ENCODE measurements around the gene P2RY4.

P2RY4 gene

GRCh38 chrX:70260104-70260503 lies at the start of gene P2RY4:
P2RY4 (minus strand) TSS chrX:70260204; CDS start chrX:70259624, 580 bp downstream.
- no peak for TF ChIP-seq CTCF (IDR thresholded peaks at IDR 0.05; ENCODE audit: extremely low read depth, missing control alignments)
- DNase-seq (ENCODE audit: low spot score): no peak

GRCh38 chrX:70301716-70302115 lies 41.7 kb upstream of the P2RY4 start:
- TF ChIP-seq CTCF (IDR thresholded peaks at IDR 0.05; ENCODE audit: extremely low read depth, missing control alignments): no peak
- no peak for DNase-seq (ENCODE audit: low spot score)

- no peak for TF ChIP-seq CTCF (IDR thresholded peaks at IDR 0.05; ENCODE audit: extremely low read depth, missing control alignments)
- DNase-seq (ENCODE audit: low spot score): no peak
These were observed 33.6 kb upstream of the P2RY4 start for GRCh38 chrX:70293621-70294020.

GRCh38 chrX:70292788-70293187 lies 32.8 kb upstream of the P2RY4 start:
- DNase-seq (ENCODE audit: low spot score): no peak
- TF ChIP-seq CTCF (IDR thresholded peaks at IDR 0.05; ENCODE audit: extremely low read depth, missing control alignments): no peak

GRCh38 chrX:70289793-70290770 lies 30.1 kb upstream of the P2RY4 start, which contains the start of the genes KIF4A and PDZD11:
KIF4A (plus strand) TSS chrX:70290104; CDS start chrX:70290459, 355 bp downstream.
PDZD11 (minus strand) TSS chrX:70289927; CDS start chrX:70289341, 586 bp downstream.
- no peak for TF ChIP-seq CTCF (IDR thresholded peaks at IDR 0.05; ENCODE audit: extremely low read depth, missing control alignments)
- DNase-seq (ENCODE audit: low spot score): peak; percentile 90

GRCh38 chrX:70289168-70289792 lies 29.3 kb upstream of the P2RY4 start:
- TF ChIP-seq CTCF (IDR thresholded peaks at IDR 0.05; ENCODE audit: extremely low read depth, missing control alignments): no peak
- DNase-seq (ENCODE audit: low spot score): no peak

GRCh38 chrX:70281951-70282350 lies 21.9 kb upstream of the P2RY4 start, which contains the start of gene RAB41:
RAB41 (plus strand) TSS chrX:70282172; CDS start chrX:70282218, 46 bp downstream.
- DNase-seq (ENCODE audit: low spot score): no peak
- TF ChIP-seq CTCF (IDR thresholded peaks at IDR 0.05; ENCODE audit: extremely low read depth, missing control alignments): no peak

Data from GM20000 (cell line).